ENCODE measurements around the gene RAB5A.
"Not testable (repeated sequence)": the region's sequence is repeated elsewhere in the genome, so short reads cannot be mapped to it uniquely, and the experiment has no call there.

RAB5A gene

DNA sequence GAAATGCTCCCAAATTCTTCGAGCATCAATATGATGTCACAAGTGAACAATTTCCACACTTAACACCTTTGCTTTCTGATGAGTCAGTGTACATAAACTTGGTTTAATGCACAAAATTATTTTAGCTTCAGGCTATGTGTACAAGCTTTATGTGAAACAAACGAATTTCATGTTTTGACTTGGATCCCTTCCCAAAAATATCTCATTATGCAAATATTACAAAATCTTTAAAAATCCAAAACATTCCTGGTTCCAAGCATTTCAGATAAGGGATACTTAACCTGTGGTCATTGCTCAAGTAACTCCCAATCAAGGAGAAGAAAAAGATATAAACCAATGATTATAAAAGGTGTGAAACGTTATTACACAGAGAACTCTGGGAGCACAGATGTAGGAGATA, 25.2 kb downstream of the RAB5A start:
- H3K4me1 ChIP-seq (ENCODE audit: control insufficient read depth, insufficient read depth, low read length) = no peaks in the 10 kb centered on the region
- no peak for DNase-seq (ENCODE audit: low read depth, low spot score)
- no peak overlapping the region for H3K27ac ChIP-seq (ENCODE audit: low read length)
- no peaks in the 10 kb centered on the region; the same call in 1 of the 2 replicates for H3K36me3 ChIP-seq (ENCODE audit: control insufficient read depth, insufficient read depth, low read length)
- no peak overlapping the region for H3K4me3 ChIP-seq (ENCODE audit: low read length)
- no peaks in the 10 kb centered on the region for H3K27me3 ChIP-seq (ENCODE audit: control insufficient read depth, insufficient read depth, low read length)
- no CpG with 5 or more reads among the region's 3 CpGs for WGBS (ENCODE audit: insufficient coverage, insufficient read length)
- H3K9me3 ChIP-seq (ENCODE audit: control insufficient read depth, insufficient read depth, low read length) = no peaks in the 10 kb centered on the region

DNA sequence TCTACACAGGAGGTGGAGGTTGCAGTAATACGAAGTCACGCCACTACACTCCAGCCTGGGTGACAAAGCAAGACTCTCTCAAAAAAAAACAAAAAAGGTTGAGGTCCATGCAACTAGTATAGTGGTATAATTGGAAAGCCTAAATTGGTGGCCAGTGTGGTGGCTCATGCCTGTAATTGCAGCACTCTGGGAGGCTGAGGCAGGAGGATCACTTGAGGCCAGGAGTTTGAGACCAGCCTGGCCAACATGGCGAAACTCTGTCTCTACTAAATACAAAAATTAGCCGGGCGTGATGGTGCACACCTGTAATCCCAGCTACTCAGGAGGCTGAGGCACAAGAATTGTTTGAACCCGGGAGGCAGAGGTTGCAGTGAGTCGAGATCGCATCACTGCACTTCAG, 42.0 kb downstream of the RAB5A start:
- not testable (repeated sequence) for H3K27me3 ChIP-seq (ENCODE audit: control insufficient read depth, insufficient read depth, low read length); H3K36me3 ChIP-seq (ENCODE audit: control insufficient read depth, insufficient read depth, low read length); DNase-seq (ENCODE audit: low read depth, low spot score); H3K27ac ChIP-seq (ENCODE audit: low read length); H3K4me3 ChIP-seq (ENCODE audit: low read length); H3K9me3 ChIP-seq (ENCODE audit: control insufficient read depth, insufficient read depth, low read length); H3K4me1 ChIP-seq (ENCODE audit: control insufficient read depth, insufficient read depth, low read length)
- WGBS (ENCODE audit: insufficient coverage, insufficient read length) = no CpG with 5 or more reads among the region's 8 CpGs

DNA sequence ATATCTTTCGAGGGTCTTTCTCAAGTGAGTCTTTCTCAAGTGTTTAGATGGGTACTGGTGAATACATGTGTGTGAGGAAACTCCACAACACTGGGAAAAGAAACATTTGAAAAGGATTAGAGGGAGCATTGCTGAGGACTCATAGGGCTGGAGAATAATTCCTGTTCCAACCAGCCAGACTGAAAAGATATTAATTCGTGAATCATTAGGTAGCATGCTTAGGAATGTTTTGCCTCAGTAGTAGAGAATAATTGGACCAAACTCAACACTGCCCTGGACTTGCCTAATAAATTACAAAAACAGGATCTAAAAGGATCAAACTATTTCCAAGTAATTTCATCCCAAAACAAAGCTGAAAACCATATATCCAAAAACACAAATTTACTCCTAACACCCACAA, 47.9 kb downstream of the RAB5A start:
- WGBS (ENCODE audit: insufficient coverage, insufficient read length) = no CpG with 5 or more reads among the region's 2 CpGs

DNA sequence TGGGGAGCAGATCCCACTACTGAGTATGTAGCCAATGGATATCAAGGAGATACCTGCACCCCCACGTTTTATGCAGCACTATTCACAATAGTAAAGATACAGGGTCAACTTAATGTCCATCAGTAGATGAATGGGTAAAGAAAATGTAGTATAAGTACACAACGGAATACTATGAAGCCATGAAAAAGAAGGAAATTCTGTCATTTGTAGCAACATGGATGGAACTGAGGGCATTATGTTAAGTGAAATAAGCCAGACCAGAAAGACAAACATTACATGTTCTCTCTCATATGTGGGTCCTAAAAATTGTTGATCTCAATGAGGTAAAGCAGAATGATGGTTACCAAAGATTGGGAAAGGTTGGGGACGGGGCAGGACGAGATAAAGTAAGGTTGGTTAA, 50.6 kb downstream of the RAB5A start:
- Histone ChIP-seq H3K4me1 (ENCODE audit: control insufficient read depth, insufficient read depth, low read length) (no peaks in the 10 kb centered on the region), H3K9me3 (ENCODE audit: control insufficient read depth, insufficient read depth, low read length) (no peaks in the 10 kb centered on the region), H3K27me3 (ENCODE audit: control insufficient read depth, insufficient read depth, low read length) (no peaks in the 10 kb centered on the region), H3K27ac (ENCODE audit: low read length) (no peak overlapping the region), H3K4me3 (ENCODE audit: low read length) (no peak overlapping the region), H3K36me3 (ENCODE audit: control insufficient read depth, insufficient read depth, low read length) (no peaks in the 10 kb centered on the region)
- WGBS (ENCODE audit: insufficient coverage, insufficient read length) = no CpG with 5 or more reads among the region's 4 CpGs
- DNase-seq (ENCODE audit: low read depth, low spot score) = no peak

More for the DNA sequence above, 47.9 kb downstream of the RAB5A start:
- Histone ChIP-seq H3K36me3 (ENCODE audit: control insufficient read depth, insufficient read depth, low read length) (no peaks in the 10 kb centered on the region), H3K9me3 (ENCODE audit: control insufficient read depth, insufficient read depth, low read length) (no peaks in the 10 kb centered on the region), H3K4me3 (ENCODE audit: low read length) (no peak overlapping the region), H3K27ac (ENCODE audit: low read length) (no peak overlapping the region), H3K4me1 (ENCODE audit: control insufficient read depth, insufficient read depth, low read length) (no peaks in the 10 kb centered on the region), H3K27me3 (ENCODE audit: control insufficient read depth, insufficient read depth, low read length) (no peaks in the 10 kb centered on the region)
- DNase-seq (ENCODE audit: low read depth, low spot score) = no peak

DNA sequence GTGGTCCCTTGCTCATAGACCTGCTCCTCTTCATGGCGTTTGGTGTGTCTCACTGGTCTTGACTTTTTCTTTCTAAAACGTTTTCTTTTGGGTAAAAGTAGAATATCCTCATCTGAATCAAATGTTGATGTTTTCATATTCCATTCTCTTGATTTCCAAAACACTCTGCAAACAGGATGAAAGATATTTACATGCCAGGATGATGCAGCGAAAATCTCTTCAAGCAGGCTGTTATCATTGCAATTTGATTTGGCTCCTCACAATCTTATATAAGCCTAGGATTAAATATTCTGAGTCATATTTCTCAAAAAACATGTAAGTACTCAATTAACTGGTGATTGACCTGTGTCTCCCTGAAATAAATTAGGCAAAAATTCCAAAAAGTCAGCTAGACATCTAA, 55.0 kb downstream of the RAB5A start:
- no peaks in the 10 kb centered on the region for H3K4me1 ChIP-seq (ENCODE audit: control insufficient read depth, insufficient read depth, low read length)
- H3K36me3 ChIP-seq (ENCODE audit: control insufficient read depth, insufficient read depth, low read length) = no peaks in the 10 kb centered on the region
- no peaks in the 10 kb centered on the region for H3K27me3 ChIP-seq (ENCODE audit: control insufficient read depth, insufficient read depth, low read length)
- no peak overlapping the region for H3K27ac ChIP-seq (ENCODE audit: low read length)
- H3K9me3 ChIP-seq (ENCODE audit: control insufficient read depth, insufficient read depth, low read length) = no peaks in the 10 kb centered on the region
- no CpG with 5 or more reads among the region's 3 CpGs for WGBS (ENCODE audit: insufficient coverage, insufficient read length)
- no peak overlapping the region for H3K4me3 ChIP-seq (ENCODE audit: low read length)
- no peak for DNase-seq (ENCODE audit: low read depth, low spot score)

DNA sequence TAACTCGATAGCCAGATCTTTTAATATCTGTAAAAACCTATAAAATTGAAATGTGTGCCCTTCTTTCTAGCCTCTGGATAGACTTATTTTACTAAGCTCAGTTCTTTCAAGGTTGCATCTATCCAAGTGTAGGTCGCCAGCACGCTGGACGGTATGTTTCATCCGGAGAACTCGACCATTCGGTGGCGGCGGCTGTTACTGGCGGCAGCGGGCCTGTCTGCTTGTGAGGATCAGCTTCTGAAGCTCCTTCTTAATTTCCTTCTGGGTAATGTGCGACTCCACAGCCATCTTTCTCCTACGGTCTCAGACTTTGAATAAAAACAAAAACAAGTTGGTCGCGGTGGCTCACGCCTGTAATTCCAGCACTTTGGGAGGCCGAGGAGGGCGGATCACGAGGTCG, 61.1 kb downstream of the RAB5A start:
- H3K4me3 ChIP-seq (ENCODE audit: low read length) = no peak overlapping the region
- DNase-seq (ENCODE audit: low read depth, low spot score) = no peak
- WGBS (ENCODE audit: insufficient coverage, insufficient read length) = no CpG with 5 or more reads among the region's 20 CpGs

DNA sequence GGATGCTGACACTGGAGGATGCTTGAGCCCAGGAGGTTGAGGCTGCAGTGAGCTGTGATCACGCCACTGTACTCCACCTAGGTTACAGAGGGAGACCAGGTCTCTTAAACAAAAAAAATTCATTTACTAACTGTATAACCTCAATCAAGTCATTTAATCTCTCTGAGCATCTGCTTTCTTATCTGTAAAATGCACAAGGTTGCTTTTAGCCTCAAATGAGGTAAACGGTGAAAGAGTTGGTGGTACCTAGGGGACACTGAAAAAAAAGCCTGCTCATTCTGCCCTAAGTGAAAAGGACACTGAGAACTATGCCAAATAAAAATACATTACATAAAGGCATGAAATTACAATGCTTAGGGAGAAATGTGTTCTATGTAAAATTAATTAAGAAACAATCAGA, 61.7 kb downstream of the RAB5A start:
- Histone ChIP-seq H3K36me3 (ENCODE audit: control insufficient read depth, insufficient read depth, low read length) (no peaks in the 10 kb centered on the region), H3K4me3 (ENCODE audit: low read length) (no peak overlapping the region)
- no CpG with 5 or more reads among the region's 2 CpGs for WGBS (ENCODE audit: insufficient coverage, insufficient read length)

More for the DNA sequence above, 61.1 kb downstream of the RAB5A start:
- Histone ChIP-seq H3K27ac (ENCODE audit: low read length) (no peak overlapping the region), H3K27me3 (ENCODE audit: control insufficient read depth, insufficient read depth, low read length) (no peaks in the 10 kb centered on the region), H3K4me1 (ENCODE audit: control insufficient read depth, insufficient read depth, low read length) (no peaks in the 10 kb centered on the region), H3K36me3 (ENCODE audit: control insufficient read depth, insufficient read depth, low read length) (no peaks in the 10 kb centered on the region), H3K9me3 (ENCODE audit: control insufficient read depth, insufficient read depth, low read length) (no peaks in the 10 kb centered on the region)

DNA sequence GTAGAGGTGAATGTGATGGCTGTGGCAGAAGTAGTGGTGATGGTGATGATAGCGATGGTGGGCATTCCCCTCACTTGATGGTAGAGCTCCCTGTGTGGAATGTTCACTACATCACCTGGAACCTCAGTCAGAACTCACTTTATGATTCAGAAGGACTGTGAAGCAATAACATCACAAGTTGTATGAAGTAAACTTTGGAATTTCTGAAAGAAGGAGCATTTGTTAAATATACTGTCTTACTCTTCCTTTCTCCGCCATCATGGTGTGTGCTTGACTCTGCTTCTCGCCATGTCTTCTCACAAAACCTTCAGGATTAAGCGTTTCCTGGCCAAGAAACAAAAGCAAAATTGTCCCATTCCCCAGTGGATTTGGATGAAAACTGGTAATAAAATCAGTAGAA, 65.3 kb downstream of the RAB5A start, which contains the start of gene PP2D1:
Gene PP2D1, minus strand, starts transcription at position 101 of the 400 bp plus-strand sequence. CDS start 192 bp downstream, outside the sequence.
- no peak for DNase-seq (ENCODE audit: low read depth, low spot score)
- no CpG with 5 or more reads among the region's 4 CpGs for WGBS (ENCODE audit: insufficient coverage, insufficient read length)
- Histone ChIP-seq H3K27me3 (ENCODE audit: control insufficient read depth, insufficient read depth, low read length) (no peaks in the 10 kb centered on the region), H3K4me1 (ENCODE audit: control insufficient read depth, insufficient read depth, low read length) (no peaks in the 10 kb centered on the region), H3K9me3 (ENCODE audit: control insufficient read depth, insufficient read depth, low read length) (no peaks in the 10 kb centered on the region), H3K36me3 (ENCODE audit: control insufficient read depth, insufficient read depth, low read length) (no peaks in the 10 kb centered on the region), H3K4me3 (ENCODE audit: low read length) (no peak within 1 kb of the TSS), H3K27ac (ENCODE audit: low read length) (no peak within 1 kb of the TSS)

More for the DNA sequence above, 61.7 kb downstream of the RAB5A start:
- no peaks in the 10 kb centered on the region for H3K9me3 ChIP-seq (ENCODE audit: control insufficient read depth, insufficient read depth, low read length)
- no peaks in the 10 kb centered on the region for H3K27me3 ChIP-seq (ENCODE audit: control insufficient read depth, insufficient read depth, low read length)
- no peak for DNase-seq (ENCODE audit: low read depth, low spot score)
- no peaks in the 10 kb centered on the region for H3K4me1 ChIP-seq (ENCODE audit: control insufficient read depth, insufficient read depth, low read length)
- H3K27ac ChIP-seq (ENCODE audit: low read length) = no peak overlapping the region

DNA sequence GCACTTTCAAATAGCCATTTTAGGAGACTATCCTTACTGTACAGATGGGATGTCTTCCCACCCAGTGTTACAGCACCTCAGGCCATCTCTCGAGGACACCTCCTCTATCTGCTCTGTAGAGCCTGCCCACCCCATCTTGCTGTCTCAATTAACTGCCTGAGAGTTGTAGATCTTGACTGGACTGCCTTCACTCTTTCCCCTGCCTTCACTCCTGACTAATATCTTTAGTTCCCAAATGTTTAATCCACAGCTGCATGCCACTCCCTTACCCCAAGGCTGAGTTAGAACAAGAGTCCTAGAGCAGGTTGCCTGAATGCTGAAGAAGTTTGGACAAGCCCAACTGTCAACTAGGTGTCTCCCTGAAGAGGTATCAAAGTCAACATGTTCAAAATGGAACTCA, 66.5 kb downstream of the RAB5A start:
- no peak for DNase-seq (ENCODE audit: low read depth, low spot score)
- WGBS (ENCODE audit: insufficient coverage, insufficient read length) = no CpG with 5 or more reads among the region's 1 CpG

DNA sequence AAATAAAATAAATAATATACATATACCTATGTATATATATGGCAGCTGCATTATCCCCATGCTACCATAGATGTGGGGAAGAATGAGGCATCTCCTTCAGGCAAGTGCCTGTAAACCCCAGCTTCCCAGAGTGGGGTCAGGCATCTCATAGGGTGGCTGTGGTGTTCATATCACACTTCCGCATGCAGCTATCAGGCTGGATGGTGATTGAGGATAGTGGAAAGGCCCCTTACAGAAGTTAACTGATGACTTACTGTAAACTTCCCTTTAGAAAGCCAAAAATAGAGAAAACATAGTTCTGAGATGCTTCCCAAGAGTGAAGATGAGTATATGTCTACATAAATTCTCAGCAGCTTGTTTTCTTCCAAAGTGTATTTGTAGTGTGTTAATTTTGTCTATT, 68.6 kb downstream of the RAB5A start:
- Histone ChIP-seq H3K27ac (ENCODE audit: low read length) (no peak overlapping the region), H3K4me1 (ENCODE audit: control insufficient read depth, insufficient read depth, low read length) (no peaks in the 10 kb centered on the region), H3K27me3 (ENCODE audit: control insufficient read depth, insufficient read depth, low read length) (no peaks in the 10 kb centered on the region), H3K9me3 (ENCODE audit: control insufficient read depth, insufficient read depth, low read length) (no peaks in the 10 kb centered on the region), H3K36me3 (ENCODE audit: control insufficient read depth, insufficient read depth, low read length) (no peaks in the 10 kb centered on the region), H3K4me3 (ENCODE audit: low read length) (no peak overlapping the region)
- WGBS (ENCODE audit: insufficient coverage, insufficient read length) = no CpG with 5 or more reads among the region's 1 CpG
- no peak for DNase-seq (ENCODE audit: low read depth, low spot score)

More for the DNA sequence above, 66.5 kb downstream of the RAB5A start:
- Histone ChIP-seq H3K27me3 (ENCODE audit: control insufficient read depth, insufficient read depth, low read length) (no peaks in the 10 kb centered on the region), H3K36me3 (ENCODE audit: control insufficient read depth, insufficient read depth, low read length) (no peaks in the 10 kb centered on the region), H3K4me1 (ENCODE audit: control insufficient read depth, insufficient read depth, low read length) (no peaks in the 10 kb centered on the region), H3K27ac (ENCODE audit: low read length) (no peak overlapping the region), H3K9me3 (ENCODE audit: control insufficient read depth, insufficient read depth, low read length) (no peaks in the 10 kb centered on the region), H3K4me3 (ENCODE audit: low read length) (no peak overlapping the region)

DNA sequence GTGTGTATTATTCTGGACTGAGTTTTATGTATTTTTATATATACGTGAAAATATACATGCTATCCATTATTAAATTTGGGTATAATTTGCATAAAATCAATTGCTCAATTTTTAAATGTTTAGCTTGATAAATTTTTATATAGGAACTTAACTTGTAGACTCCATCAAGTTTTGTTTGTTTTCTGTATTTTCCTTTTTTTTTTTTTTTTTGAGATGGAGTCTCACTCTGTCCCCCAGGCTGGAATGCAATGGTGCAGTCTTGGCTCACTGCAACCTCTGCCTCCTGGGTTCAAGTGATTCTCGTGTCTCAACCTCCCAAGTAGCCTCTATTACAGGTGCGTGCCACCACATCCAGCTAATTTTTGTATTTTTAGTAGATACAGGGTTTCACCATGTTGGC, 69.2 kb downstream of the RAB5A start:
- not testable (repeated sequence) for H3K36me3 ChIP-seq (ENCODE audit: control insufficient read depth, insufficient read depth, low read length); H3K27ac ChIP-seq (ENCODE audit: low read length); DNase-seq (ENCODE audit: low read depth, low spot score); H3K4me1 ChIP-seq (ENCODE audit: control insufficient read depth, insufficient read depth, low read length); H3K27me3 ChIP-seq (ENCODE audit: control insufficient read depth, insufficient read depth, low read length); H3K4me3 ChIP-seq (ENCODE audit: low read length); H3K9me3 ChIP-seq (ENCODE audit: control insufficient read depth, insufficient read depth, low read length)
- no CpG with 5 or more reads among the region's 3 CpGs for WGBS (ENCODE audit: insufficient coverage, insufficient read length)

Measured in iPS DF 6.9 (cell line).